CD1c-positive myeloid dendritic cell (primary cell): ENCODE measurements around the gene TRIM10.
A peak's percentile ranks its signal among the peaks of the same experiment; 100 is the strongest.
"Not testable (repeated sequence)": the region's sequence is repeated elsewhere in the genome, so short reads cannot be mapped to it uniquely, and the experiment has no call there.

Source experiments
- DNase-seq: peaks from one replicate; pipeline ENCODE4 v3.0.0-alpha.2; 2016; ENCODE audit errors: extremely low spot score

TRIM10 gene

GRCh38 chr6:30129265-30130178 is 31.5 kb downstream of the TRIM10 start:
- DNase-seq: peak; percentile 48

GRCh38 chr6:30127238-30128093 is 33.5 kb downstream of the TRIM10 start:
- DNase-seq: no peak

GRCh38 chr6:30122515-30122914 is 38.5 kb downstream of the TRIM10 start:
- DNase-seq: no peak

DNA sequence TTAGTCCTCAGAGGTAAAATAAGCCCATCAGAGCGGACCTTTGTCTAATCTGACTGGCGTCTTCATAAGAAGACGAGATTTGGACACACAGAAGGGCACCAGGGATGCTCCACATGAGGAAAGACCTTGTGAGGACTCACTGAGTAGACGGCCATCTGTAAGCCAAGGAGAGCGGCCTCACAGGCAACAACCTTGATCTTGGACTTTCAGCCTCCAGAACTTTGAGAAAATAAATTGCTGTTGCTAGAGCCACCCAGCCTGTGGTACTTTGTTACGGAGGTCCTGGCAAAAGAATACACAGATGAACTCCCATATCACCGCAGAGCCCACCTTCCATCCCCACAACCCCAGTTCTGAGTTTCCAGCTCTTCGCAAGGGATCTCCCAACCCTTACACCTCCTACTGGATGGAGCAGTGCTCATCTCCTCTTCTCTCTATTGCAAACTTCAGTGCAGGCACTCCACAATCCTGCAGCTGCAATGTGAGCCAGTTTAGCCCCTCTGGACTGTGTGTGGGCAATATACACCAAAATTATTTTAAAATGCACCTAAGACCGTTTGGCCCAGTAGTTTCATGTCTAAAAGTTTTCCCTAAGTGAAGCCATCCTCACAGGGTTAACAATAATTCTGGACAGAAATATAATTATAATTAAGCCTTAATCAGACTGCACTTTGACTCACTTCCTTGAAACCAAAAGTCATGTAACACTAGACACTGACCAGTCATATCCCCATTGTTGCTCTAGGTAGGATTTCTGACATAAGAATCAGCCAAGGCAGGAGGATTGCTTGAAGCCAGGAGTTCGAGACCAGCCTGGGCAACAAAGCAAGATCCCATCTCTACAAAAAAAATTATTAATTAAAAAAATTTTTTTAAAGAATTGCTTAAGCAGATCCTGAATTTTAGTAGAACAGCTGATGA is 39.3 kb downstream of the TRIM10 start:
- no peak for DNase-seq

- DNase-seq: not testable (repeated sequence)
These were observed 42.3 kb downstream of the TRIM10 start for GRCh38 chr6:30118691-30119090.

- DNase-seq: no peak
These were observed 44.3 kb downstream of the TRIM10 start for GRCh38 chr6:30116724-30117123.

DNA sequence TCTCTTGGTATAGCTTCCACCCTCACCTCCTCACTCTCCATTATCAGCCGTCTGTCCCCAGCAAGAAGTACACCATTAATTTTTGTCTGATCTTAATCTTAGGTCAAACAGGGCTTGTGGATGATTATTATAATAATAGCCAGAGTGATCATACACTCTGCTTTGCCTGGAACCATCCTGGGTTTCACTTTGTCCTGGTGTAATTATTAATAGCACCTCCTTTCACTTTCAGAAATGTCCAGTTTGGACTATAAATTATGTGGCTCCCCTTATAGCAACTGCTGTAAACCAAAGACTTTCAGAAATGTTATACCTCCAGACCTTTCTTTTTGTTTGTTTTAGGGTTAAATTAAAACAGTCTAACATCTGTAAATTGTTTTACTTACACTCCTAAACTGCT is 47.2 kb downstream of the TRIM10 start:
- DNase-seq: no peak

DNA sequence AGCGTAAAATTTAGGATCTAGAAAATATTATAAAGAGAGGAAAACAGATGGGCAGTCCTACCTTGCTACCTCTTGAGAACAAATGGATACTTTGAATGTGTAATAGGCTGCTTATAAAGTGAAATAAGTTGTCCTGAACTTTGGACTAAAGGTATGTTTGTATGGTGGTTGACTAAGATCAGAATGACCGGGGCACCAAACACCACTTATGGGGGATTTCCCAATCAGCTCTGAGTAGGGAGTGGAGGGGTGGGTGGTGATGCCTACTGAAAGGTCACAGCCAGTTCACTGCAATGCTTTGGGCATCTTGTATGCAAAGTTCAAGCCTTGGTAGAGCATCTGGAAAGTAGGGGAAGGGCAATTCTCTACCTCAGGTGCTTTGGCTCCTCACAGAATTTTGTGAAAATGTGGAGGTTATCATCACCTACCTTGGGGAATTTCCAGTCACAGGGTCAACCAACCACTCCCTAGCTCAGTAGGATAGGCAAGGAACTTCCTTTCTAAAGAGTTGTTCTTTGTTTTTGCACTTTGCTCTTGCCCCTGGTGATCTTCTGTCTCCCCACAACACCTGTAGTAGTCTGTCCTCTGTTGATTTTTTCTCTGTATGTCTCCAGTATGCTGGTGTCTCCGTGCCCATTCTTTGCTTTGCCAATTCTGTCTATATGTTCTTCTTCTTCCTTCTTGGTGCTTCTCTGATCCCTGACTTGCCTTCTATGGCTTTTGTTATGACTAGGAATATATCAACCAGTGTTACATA is 47.8 kb downstream of the TRIM10 start, which contains the start of gene TRIM31:
TRIM31 (minus strand) TSS at position 88 of the 757 bp plus-strand sequence. CDS start 285 bp downstream, outside the sequence.
- peak; percentile 29 for DNase-seq

DNA sequence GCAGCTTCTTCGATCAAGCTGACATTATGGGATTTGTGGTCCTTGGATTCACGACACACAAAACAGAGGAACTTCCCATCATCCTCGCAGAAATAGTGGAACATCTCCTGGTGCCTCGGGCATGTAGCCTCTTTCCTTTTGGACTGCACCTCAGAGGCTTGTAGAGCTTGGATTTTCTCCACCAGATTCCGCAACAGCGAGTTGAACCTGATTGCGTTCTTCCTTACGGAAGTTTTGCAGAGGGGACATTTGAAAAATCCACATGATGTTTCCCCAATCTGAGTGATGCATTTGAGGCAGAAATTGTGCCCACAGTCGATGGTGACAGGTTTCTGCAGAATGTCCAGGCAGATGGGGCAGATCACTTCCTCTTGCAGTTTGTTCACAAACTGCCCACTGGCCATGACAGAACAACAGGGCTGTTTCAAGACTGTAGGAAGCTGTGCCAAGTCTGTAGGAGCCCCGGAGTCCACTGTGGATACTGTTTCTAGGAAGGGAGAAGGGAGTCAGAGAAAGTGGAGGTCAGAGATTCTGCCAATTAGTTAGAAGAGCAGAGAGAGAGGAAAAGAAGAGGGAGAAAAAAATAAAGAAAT is 48.5 kb downstream of the TRIM10 start:
- DNase-seq: peak; percentile 62

DNA sequence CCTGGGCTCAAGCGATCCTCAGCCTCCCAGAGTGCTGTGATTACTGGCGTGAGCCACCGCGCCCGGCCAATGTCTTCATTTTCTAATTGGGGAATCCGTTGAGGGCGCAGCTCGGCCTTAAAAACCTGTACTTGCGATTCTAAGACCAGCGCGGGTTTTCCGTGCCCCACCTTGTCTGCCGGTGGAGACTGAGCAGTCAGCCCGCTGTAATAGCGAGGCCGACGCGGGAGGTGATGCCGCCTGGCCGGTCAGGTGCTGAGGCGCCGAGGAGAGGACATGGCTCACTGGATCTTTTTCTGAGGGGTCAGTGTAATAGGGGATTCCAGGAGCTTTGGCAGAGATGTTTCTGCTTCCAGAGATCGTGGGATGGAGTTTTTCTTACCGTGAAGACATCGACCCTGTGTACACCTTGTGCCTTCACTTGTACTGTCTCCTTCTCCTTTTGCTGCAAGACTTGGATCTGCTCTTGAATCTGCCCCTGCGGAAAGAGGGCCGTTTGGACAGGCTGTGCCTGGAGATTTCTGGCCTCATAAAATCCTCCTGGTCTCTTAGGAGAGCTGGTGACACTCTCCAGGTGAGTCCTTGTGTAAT is 49.6 kb downstream of the TRIM10 start:
- no peak for DNase-seq

GRCh38 chr6:30104661-30105060 is 56.4 kb downstream of the TRIM10 start:
- no peak for DNase-seq

DNA sequence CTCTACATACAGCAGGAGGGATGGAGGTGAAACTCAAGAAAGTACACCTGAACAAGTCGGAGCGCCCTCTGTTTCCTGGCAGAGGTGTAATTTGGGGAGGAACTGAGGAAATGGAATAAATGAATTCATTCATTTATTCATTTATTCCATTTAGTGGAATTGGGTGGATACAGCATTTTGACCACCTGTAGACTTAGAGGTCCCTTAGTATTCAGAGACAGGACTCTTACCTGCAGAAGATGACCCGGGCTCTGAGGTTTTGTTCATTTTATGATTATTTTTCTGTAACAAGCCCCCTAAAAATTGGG is 57.2 kb downstream of the TRIM10 start:
- no peak for DNase-seq

DNA sequence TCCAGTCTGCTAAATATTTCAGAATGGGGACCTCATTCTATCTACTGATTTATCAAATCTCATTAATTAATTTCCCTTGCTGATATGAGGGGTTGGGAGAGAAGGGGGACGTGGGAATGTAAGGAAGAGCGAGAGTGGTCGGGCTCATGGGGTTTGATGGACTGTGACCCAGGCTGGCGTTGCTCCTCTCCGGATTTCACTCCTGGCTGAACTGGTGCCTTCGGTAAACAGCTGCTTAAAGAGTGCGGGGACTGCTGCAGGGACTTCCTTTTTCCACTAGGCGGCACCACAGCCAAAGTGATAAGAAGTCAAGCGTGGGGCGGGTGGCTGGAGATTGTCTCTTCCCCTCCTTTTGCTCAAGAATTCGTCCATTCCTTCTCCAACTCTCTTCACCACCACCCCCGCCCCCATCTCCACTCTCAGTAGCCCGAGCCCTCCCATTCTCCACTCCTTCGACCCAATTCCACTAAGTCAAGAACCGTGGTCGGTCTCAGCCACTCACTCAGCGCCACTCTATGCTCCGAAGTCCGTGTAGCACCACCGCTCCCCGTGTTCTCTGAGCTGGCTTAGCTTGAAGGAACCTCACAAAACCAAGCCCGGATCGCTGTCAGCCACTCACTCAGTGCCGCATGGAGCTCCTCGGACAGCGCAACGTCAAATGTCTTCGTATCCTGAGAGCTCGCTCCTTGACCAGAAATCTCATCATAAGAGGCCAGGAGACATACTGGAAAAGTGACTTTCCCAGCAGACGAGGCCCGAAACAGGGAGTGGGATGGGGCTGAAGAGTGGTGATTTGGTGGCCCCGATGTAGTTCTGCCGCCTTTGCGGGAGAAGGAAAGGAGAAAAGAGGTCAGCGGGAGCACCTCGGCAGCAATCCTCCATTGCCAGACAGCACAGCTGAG is 57.8 kb downstream of the TRIM10 start:
- peak; percentile 93 for DNase-seq

DNA sequence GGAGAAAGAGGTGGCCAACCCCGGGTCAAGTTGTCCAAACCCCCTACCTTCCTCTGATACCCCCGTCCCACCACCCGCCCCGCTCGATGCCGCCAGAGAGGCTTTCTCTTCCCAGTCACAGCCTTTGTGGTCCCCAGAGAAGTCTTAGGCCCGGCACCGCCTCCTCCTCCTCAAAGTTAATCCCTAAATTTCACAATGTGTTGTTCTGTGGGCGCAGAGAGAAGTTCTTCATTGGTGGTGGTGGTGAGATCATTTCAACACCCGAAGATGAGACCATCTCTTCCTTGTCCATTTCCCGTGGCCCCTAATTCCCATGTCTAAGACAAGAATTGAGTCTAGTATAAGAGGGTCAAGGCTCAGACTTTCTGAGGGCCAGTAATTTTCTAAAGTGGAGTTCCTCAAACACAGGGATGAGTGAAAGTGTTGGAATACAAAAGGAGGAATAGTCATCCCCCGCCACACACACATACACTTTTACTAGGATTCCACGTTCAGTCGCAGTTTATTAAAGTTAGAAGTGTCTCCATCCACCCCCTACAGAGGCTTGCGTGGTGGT is 58.5 kb downstream of the TRIM10 start:
- DNase-seq: peak; percentile 85
